AG09319 (cell line): ENCODE results near the gene TAS2R16.

Experiments
- DNase-seq: peaks from one replicate; pipeline ENCODE4 v3.0.0-alpha.2; 2010; ENCODE audit warnings: low read depth; ENCODE audit errors: extremely low read depth
- CTCF ChIP-seq: IDR thresholded peaks from 2 replicates; pipeline ENCODE4 v1.5.1; 2011; ENCODE audit warnings: low read depth, mild to moderate bottlenecking, inconsistent platforms, low read length, moderate library complexity

The TAS2R16 gene

DNA sequence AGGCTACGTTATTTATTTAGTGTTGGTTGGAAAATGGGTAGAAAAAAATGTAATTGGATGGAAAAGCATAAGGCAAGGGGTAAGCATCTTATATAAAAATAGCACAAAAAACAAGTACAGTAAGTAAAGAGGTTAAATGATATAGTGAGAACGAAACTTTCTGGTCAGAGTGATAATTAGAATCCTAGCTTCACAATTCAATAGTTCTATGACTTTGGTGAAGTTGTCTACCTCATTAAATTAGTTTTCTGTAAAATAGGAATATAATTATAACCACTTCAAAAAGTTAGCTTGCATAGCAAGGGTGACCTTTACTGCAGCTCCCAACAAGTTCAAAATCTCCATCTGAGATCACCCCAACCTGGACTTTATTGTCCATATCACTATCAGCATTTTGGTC is 30.8 kb upstream of the TAS2R16 start:
- TF ChIP-seq CTCF = no peak
- no peak for DNase-seq

DNA sequence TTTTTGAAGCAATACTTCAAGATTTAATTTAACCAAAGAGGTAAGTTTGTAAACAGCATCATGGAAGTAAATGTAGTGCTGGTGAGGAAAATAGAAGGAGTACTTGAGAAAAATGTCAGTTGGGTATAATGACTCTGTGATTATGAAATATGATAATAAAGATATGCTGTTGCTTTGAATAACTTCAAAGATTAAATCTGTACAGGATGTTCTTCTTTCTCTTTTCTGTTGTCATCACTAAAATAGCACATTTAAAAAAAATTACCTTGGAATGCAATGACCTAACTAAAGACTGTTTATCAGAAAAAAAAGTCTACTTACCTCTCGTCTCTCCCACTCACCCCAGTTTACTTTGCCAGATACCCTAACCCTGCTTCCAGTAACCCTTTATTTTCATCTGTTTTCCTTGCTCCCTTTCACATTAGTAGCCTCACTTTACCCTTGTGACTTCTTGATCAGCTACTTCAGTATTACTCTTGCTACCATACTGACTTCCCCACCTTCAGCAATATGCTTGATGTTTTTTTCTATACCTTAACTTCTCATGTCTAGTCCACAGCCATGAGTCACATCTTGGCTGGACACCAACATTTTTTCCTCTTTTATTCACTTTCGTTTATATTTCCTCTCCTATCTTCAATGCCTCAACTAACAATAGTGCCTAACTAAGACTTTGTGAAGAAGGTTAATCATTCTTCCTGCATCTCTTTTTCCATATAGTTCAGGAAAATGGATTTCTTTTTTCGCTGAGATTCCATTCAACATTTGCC is 29.7 kb upstream of the TAS2R16 start:
- DNase-seq = no peak
- no peak for TF ChIP-seq CTCF

DNA sequence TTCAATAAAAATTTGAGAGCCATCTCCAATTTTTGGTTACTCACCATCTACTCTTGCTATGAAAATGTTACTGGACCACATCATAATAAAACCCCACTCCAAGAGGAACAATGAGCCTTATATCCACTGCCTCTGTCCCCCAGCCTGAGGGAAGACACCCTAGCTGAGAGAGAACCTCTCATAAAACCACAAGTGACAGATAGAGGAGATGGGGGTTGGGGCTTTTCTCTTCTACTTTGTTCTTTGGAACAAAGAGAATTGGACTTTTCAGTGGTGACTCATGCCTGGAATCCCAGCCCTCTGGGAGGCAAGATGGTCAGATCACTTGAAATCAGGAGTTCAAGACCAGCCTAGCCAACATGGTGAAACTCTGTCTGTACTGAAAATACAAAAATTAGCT is 27.6 kb upstream of the TAS2R16 start:
- DNase-seq = no peak

GRCh38 chr7:123022576-123022975 is 27.1 kb upstream of the TAS2R16 start:
- TF ChIP-seq CTCF = no peak
- DNase-seq = no peak

More for the DNA sequence above, 27.6 kb upstream of the TAS2R16 start:
- TF ChIP-seq CTCF = no peak

- DNase-seq = no peak
Measured at GRCh38 chr7:123012435-123012834, 16.9 kb upstream of the TAS2R16 start.

GRCh38 chr7:123011766-123012369 is 16.4 kb upstream of the TAS2R16 start:
- DNase-seq = no peak
- no peak for TF ChIP-seq CTCF

More at GRCh38 chr7:123012435-123012834, 16.9 kb upstream of the TAS2R16 start:
- no peak for TF ChIP-seq CTCF

GRCh38 chr7:123004931-123005330 is 9.4 kb upstream of the TAS2R16 start:
- TF ChIP-seq CTCF = no peak

More at GRCh38 chr7:123004931-123005330, 9.4 kb upstream of the TAS2R16 start:
- DNase-seq = no peak
